ENCODE results near the gene CWC22.
"Not testable (repeated sequence)": the region's sequence is repeated elsewhere in the genome, so short reads cannot be mapped to it uniquely, and the experiment has no call there.

Gene CWC22

DNA sequence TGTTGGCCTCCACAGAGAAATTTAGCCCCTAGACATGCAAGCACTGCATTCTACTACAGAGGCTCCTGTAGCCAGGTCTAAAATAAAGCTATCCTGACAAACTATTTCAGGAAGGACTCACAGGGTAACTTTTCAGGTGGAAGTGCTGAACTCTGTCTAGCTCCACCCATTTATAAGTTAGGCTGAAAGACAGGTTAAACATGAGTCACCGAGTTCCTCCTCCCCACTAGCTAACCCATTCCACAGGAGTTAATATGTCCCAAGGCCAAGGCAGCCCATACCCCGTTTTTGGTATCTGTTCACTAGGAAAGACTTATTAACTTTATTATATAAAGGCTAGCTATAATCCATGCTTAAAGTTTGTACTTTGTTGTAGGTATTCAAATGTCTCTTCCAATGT is 3.5 kb downstream of the CWC22 start:
- DNase-seq (ENCODE audit: low read depth in 2 of 2) = no peak

DNA sequence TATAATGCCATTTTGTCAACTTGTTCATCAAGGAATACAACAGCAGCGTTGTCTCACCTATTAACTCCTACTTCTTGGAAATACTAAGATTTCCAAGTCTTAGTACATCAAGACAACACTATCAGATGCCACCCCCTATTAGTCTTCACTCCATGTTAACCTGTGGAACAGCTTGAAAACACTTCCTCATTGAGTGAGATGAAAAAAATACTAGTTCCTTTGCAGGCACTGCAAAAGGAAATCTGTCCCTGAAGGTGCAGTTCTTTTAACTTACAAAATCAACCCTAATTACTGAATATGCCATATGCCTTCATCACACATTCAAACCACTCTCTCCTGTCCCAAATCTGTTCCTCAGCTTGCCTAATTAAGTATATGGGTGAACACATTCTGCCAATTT is 4.0 kb downstream of the CWC22 start:
- DNase-seq (ENCODE audit: low read depth in 2 of 2) = no peak

DNA sequence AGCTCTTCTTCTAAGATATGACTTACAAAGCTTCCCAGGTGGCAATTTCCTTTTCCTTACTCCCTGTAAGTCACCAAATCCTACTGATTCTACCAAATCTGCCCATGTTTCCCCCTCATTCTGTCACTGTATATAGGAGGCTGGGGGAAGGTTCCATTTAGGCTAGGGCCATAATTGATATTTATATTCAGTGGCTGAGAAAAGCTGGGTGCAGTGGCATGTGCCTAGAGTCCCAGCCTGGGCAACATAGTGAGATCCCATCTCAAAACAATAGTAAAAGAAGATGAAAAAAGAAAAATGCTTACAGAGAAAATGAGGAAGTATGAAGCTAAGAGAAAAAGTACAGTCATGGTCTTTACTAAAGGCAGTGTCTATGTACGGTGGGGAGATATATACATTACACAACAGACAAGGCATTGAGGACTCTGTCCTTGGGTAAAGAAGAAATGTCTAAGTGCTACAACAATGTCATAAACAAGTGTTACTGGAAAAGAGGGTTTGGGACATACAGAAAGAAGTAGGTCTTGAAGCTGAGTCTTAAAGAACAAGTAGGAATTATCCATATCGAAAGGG is 4.8 kb downstream of the CWC22 start:
- DNase-seq (ENCODE audit: low read depth in 2 of 2) = no peak

DNA sequence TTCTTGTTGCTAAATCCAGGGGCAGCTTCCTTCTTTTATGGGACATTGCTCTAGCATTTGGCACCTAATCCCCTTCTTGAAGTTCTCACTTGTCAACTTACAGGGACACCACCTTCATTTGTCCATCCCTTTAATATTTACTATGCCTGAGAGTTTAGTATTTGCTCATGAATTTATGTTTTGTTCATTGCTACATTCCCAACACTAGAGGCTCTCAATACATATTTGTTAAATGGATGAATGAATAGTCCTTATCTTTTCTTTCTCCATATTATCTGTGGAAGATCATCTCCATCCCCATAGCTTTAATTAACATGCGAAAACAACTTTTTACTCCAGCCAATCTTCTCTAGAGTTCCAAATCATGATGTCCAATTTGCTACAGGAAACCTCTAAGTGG is 5.4 kb downstream of the CWC22 start:
- no peak for DNase-seq (ENCODE audit: low read depth in 2 of 2)

DNA sequence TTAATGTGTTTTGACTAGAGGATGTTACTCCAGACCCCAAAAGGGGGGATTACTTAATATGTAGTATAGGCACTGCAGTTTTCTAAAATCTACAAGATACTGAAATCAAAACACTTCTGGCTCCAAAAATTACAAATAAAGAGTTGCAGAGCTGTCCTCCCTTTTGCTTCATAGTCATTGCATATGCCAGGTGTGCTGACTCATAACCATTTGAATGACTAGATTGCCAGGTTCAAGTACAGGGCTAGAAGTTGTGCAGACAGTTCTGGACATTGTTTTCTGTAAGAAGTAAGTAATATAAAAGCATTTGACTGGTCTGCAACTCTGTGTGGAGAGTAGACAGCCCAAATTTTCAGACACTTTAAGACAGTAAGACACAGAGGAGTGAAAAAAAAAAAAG is 6.7 kb downstream of the CWC22 start:
- DNase-seq (ENCODE audit: low read depth in 2 of 2) = no peak

DNA sequence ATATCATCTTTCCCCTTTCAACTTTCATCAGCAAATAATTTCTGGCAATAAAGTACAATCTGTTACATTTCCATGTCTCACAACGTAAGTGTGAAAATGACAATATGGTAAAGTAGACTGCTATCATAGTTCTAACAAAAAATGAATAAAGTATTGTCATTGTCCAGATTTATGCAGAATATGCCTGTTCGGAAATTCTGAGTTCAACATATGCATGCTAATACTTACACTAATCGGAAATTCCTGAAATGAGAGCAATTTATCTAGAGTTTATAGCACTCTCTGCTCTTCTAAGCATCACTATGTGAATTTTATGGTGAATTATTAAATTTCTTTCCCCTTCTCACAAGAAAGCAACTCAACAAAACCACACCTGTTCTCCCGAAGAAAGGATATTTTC is 8.1 kb downstream of the CWC22 start:
- DNase-seq (ENCODE audit: low read depth in 2 of 2) = no peak

DNA sequence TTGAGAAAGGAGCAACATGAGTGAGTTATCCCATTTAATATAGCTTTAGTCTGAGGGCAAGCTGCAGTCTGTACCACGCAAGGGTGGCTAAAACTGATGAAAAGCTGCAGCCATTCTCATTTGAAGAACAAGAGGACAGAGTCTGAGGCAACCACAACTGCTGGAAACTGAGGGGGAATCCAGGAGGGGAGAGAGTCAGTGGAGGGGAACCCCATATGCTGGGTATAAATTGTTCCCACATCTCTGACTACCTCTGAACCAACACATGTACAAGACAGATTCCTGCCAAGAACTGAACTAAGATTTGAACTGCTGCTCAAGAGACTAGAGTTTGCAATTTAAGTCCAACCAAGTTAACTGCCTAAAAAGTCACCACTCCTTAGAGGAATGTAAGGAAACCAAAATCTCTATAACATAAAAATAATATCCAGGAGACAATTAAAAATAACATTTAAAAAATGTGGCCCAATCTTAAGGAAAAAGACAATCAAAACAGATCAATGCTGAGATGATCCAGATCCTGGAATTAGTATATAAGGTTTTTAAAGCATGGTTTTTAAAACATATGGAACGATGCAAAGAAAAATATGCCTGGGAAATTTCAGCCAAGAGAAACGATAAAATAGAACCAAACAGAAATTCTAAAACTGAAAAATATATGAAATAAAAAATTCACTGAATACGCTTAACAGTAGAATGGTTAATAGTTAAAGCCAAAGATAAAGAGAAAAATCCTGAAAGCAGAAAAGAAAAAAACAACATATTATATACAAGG is 11.2 kb downstream of the CWC22 start:
- no peak for DNase-seq (ENCODE audit: low read depth in 2 of 2)

DNA sequence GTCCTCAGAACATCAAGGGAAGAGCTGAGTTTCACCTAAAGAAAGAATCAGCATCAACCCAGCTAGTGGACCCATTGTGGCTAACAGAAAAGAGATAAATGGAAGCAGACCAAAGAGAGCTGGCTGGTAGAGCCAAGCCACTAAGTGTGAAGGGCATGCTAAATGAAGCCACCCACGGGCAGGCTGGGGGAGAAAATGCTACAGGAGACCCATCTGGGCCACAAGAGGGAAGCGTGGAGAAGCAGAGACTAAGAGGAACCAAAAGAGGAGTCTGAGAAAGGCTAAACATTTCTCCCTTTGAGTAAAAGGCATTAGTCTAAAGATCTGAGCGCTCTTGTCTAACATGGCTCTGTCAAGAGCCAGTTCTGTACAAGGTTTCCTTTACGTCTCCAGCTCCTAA is 15.8 kb downstream of the CWC22 start:
- no peak for DNase-seq (ENCODE audit: low read depth in 2 of 2)

DNA sequence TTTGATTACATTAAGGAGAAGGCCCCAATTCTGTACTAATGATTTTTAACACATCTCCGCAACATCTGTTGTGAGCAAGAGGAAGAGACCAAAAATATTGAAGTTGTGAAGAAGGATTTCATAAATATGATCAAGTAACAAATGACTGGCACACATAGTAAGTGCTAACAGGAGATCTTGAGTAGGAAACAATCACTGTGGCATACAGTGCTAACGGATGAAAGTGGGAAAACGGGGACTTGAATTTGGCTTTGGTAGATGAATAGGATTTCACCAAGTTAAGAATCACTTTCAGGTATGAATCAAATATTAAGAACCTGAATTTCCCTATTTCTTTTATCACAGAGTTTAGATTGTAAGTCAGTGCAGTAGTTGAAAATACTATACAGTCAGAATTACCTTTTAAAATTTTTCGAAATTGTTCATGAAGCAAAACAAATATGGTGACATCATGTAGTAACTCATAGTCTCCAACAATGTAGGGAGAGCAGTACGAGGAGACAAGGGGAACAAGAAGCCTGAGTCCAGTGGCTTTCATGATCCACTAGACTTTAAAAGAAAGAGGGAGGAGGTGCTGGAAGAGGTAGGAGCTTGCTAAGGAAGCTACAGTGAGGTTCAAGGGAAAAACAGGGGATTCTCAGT is 16.3 kb downstream of the CWC22 start:
- DNase-seq (ENCODE audit: low read depth in 2 of 2) = no peak

DNA sequence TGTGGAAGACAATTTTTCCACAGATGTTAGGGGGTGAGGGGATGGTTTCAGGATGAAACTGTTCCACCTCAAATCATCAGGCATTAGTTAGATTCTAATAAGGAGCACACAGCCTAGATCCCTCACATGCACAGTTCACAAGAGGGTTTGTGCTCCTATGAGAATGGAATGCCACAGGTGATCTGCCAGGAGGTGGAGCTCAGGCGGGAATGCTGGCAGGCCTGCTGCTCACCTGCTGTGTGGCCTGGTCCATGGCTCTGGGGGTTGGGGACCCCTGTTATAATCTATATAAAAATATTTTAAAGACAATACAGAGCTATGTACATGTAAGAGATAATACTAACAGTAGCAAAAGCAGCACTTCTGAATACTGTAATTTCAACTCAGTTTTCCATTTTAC is 19.2 kb downstream of the CWC22 start:
- no peak for DNase-seq (ENCODE audit: low read depth in 2 of 2)

DNA sequence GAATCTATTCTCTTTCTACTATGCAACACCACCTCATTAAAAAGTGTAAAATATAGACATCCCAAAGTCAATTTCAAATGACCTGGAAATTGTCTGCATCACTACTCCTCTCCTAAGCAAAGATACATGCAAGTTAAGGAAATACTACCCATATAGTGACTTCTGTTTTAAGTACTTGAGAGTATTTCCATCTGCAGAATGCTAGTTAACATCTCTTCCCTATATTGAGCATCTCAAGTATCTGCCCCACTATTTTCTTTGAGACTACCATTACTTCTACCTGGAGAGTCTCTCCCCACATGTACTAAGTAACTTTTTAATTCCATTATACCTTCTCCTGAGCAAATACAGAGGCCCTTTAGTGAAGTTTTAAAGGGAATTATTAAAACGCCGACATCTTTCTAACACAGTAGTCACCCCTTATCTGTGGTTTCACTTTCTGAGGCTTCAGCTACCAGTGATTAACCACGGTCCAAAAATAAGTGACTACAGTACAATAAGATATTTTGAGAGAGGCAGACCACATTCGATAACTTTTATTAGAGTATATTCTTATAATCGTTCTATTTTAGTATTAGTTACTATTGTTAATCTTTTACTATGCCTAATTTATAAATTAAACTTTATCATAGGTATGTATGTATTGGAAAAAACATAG is 21.8 kb downstream of the CWC22 start:
- no peak for DNase-seq (ENCODE audit: low read depth in 2 of 2)

DNA sequence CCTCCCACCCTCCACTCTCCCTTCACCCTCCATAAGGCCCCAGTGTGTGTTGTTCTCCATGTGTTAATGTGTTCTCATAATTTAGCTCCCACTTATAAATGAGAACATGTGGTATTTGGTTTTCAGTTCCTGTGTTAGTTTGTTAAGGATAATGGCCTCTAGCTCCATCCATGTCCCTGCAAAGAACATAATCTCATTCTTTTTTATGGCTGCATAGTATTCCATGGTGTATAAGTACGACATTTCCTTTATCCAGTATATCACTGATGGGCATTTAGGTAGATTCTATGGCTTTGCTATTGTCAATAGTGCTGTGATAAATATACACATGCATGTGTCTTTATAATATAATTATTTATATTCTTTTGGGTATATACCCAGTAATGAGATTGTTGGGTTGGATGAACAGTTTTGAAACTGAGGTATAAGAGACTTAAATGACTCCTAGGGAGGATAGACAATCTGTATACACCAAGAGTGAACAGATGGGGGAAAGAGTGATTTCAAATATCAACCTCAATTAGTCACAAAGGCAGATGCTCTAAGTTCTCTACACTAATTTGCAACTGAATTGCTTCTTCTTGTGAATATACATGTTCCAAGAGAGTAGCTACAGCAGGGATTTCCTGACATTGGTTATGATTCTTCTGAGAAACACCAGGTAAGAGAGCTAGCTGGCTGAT is 23.7 kb downstream of the CWC22 start:
- no peak for DNase-seq (ENCODE audit: low read depth in 2 of 2)

DNA sequence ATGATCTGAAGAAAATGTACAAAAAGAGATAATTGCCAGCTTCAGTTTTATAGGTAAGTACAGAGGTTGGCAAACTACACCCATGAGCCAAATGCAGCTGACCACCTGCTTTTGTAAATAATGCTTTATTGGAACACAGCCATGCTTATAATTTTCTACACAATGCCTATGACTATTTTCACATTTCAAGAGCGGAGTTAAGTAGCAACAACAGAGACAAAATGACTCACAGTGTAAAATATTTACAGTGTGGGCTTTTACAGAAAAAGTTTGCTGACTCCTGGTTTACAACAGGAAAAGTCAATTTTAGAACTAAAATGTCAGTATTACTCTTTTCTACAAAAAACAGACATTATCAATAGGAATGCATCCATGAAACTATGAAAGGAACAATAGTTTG is 26.0 kb downstream of the CWC22 start:
- no peak for DNase-seq (ENCODE audit: low read depth in 2 of 2)

DNA sequence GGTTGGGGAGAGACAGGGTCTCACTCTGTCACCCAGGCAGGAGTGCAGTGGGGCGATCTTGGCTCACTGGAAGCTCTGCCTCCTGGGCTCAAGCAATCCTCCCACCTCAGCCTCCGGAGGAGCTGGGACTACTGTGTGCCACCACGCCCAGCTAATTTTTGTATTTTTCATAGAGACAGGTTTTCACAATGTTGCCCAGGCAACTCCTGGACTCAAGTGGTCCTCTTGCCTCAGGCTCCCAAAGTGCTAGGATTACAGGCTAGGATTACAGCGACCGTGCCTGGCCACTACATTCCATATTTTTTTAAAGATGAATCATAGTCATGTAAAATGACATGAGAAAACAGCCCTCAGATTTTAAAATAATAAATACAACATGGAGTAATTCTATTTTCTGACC is 32.3 kb downstream of the CWC22 start:
- DNase-seq (ENCODE audit: low read depth in 2 of 2) = no peak

DNA sequence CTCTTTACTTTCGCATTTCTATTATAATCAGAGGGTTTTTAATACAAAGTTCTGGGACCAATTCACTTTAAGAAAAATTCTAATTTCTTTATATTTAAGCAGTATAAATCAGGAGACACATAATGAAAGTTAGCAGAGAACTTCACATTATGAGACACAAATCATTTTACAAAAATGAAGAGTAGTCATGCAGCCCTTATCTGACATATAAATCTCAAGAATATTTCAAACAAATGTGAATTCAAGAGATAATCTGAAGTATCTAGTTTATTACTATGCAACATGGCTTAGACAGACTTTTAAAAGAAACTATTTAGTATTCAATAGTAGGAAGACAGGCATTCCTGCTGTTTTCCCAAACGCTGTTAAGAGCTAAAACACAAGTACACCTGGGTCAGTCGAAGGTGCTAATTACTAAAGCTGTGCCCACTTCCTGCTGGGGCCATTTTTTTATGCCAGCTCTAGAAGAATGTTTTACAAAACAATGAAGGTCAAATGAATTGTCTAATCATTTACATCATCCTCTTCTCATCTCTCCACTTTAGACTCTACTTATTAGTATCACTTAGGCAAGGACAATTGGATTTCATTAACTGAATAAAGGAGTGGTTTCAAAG is 40.2 kb downstream of the CWC22 start:
- DNase-seq (ENCODE audit: low read depth in 2 of 2) = no peak

DNA sequence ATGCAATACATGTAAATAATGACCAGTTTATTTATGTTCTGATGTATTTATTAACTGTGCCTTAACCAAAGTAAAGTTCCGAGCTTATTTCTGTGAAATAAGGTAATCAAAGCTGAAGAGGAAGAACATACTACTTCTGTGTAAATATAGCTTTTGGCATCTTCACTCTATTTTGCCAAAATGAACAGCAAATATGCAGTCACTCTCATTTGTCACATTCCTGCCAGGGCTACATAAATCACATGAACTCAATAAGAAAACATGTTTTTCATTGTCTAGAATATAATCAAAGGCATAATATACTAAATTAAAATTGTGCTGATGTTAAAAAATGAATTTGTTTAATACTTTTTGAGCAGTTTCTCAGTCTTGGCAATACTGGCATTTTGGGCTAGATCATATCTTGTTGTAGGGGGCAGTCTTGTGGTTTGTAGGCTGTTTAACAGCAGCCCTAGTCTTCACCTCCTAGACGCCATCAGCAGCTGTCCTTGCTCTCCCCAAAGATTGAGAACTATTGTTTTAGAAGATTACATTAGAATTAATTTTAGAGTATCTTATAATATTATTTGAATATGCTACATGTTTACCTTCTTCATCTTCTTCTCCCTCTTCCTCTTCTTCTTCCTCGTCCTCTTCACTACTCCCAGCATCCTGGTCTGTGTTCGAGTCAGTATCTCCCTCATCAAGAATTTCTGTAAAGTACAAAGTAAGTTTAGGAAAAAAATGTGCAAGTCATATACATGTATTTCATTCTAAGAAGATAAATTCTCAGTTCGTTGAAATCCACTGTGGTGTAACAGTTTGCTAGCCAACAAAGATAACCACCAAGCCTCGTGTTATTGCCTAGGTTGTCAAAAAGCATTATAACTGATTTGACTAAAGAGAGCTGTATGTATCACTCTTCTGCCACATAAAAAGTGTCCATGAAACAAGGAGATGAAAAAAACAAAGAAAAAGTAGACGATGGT is 41.5 kb downstream of the CWC22 start:
- no peak for DNase-seq (ENCODE audit: low read depth in 2 of 2)

DNA sequence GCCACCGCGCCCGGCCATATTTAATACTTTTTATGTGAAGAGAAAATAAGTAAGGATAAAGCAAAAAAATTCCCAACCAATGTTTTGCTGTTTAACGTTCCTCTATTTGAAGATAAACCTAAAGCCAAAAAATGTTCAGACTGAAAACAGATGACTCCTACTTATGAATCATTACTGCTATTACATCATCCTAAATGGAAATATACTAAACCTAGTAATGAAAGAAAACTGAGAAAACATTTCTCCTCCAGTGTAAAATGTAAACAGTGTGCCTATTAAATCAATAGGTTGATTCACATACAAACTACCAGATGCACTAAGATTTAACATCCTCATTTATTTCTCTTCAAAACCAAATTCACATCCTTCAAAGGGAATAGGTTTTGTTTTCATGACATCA is 43.5 kb downstream of the CWC22 start:
- DNase-seq (ENCODE audit: low read depth in 2 of 2) = no peak

DNA sequence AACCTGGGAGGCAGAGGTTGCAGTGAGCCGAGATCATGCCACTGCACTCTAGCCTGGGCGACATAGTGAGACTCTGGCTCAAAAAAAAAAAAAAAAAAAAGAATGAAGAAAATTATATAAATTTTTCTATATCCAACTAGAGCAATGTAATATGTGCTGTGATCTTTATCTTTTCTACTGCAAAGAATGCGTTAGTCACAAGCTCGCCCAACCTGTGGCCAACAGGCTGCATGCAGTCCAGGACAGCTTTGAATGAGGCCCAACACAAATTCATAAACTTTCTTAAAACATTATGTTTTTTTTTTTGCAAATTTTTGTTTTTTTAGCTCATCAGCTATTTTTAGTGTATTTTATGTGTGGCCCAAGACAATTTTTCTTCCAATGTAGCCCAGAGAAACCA is 48.8 kb downstream of the CWC22 start:
- not testable (repeated sequence) for DNase-seq (ENCODE audit: low read depth in 2 of 2)

DNA sequence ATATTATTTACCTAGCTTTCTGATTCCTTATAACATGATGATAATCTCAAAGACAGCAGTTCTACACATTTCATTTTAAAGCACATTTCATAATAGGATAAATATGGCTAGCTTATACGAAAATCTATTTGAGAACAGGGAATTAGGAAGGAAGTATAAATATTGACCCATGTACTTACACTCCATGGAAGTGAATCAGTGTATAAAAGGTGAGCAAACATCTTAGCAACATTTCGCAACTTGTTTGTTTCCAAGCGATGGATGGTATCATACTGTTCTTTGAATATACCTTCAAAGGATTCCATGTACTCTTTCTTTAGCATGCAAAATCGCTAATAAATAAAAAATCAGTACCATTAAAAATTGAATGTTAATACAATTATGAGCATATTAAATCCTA is 53.1 kb downstream of the CWC22 start:
- DNase-seq (ENCODE audit: low read depth in 2 of 2) = no peak

DNA sequence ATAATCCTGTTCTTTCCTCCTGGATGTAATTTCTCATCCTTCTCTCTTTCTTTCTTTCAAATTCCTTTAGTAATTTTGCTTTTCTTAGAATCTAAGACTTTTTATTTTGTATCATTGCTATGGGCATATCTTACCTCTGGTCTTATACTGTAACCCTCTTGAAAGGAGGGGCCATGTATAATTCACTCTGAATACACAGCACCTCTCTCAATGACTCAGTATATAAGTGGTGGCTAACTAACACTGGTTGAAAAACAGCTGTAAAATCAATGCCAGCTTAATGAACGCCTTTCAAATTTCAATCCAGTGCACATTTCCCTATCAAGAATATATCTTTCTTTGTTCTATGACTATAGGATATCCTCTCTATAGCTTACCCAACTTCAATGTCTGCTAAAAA is 53.7 kb downstream of the CWC22 start:
- no peak for DNase-seq (ENCODE audit: low read depth in 2 of 2)

DNA sequence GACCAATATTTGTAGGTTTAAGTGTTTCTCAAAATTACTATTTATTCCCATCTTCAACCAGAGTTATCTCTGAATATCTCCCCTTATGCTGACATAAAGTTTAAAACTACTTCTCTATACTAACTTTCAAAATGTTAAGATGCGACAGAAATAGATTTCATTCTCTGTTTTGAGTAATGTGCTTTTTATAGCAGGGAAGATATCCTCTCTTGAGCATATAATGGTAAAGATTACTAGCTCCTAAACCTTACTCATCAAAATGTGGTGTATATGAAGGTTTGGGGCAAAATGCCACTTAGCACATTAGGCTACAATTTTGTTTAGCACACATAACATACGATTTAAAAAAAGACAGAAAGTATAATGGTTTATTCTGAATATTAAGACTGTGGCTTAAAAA is 54.4 kb downstream of the CWC22 start:
- no peak for DNase-seq (ENCODE audit: low read depth in 2 of 2)

Measured in stimulated activated CD8-positive, alpha-beta memory T cell treated with anti-CD3 and anti-CD28 coated beads, Interleukin-7, amount 100 ng/mL, for 4 hours (primary cell).